GM18507 (cell line): ENCODE measurements around the gene SAXO1.

Experiments
- DNase-seq: peaks from one replicate; pipeline ENCODE4 v3.0.0; 2011; ENCODE audit warnings: low read depth; ENCODE audit not compliant: insufficient read length; ENCODE audit errors: extremely low spot score
- FAIRE-seq: peaks from 2 replicates; lab custom pipeline; 2011; peaks lifted over from hg19 to GRCh38; lab: Jason Lieb, UNC

The SAXO1 gene

DNA sequence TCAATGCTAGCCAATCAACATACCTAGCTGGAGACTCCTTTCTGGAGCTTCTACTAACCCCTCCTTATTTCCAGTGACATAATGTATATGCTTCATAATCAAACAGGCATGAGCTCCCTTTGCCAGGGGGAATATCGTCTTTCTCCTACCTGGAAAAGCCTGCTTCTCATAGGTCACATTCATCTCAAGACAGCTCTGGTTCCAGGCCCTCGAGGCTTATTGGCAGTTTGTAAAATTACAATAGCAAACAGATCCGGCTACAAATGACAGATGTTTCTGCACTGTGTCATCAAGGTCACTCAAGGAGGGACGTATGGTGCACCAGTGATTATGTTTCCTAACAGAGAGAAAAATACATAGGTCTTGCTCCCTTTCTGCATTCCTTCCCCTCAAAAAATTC, 140.0 kb downstream of the SAXO1 start:
- DNase-seq = no peak
- FAIRE-seq = no peak

DNA sequence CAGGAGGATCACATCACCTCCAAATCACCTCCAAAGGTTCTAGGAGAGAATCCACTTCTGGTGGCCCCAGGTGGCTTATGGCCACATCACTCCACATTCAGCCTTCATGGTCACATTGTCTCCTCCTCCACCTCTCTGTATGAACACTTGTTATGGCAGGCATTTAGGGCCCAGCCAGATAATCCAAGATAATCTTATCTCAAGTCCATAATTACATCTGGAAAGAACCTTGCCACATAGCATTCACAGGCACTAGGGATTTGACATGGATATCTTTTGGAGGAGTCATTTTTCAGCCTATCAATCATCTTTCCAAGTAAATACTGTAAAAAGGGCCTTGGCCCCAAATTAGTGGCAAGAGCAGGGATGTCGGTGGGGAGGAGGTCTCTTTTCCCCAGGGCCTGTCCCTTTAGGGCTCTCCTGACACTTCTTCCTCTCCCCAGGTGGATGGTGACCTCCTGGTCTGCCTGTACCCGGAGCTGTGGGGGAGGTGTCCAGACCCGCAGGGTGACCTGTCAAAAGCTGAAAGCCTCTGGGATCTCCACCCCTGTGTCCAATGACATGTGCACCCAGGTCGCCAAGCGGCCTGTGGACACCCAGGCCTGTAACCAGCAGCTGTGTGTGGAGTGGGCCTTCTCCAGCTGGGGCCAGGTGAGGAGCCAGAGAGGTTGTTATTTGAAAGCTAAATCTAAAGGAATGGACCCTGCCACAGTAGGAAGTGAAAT, 140.9 kb downstream of the SAXO1 start:
- no peak for FAIRE-seq
- no peak for DNase-seq

DNA sequence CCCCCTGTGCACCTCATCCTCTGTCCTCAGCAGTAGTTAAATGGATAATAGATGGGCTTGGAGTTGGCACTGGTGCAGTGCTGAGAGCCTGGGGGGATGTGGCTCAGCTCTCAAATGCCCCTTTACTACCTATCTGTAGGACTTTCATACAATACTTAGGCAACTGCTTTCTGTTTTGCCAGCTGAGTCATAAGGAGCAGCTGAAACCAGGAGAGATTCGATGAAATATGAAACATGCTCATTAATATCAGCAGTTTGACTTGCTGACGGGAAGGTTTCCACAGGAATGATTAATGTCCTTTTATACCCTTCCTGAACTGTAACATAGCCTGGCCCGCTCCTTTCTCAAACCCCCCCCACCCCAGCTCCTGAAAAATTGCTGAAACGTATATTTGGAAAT, 142.6 kb downstream of the SAXO1 start:
- no peak for FAIRE-seq
- DNase-seq = no peak

DNA sequence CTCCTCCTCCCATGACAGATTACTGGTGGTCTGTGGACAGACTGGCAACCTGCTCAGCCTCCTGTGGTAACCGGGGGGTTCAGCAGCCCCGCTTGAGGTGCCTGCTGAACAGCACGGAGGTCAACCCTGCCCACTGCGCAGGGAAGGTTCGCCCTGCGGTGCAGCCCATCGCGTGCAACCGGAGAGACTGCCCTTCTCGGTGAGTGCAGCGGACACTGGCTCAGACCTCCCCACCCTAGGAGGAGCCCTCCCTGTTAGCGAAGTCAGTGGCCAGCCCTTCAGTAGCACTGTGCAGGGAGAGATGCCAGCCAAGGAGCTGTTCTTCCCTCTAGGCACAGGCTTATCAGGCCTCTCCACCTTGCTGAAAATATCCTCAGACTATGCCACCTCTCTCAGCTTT, 143.5 kb downstream of the SAXO1 start:
- FAIRE-seq (no peak), DNase-seq (no peak)

DNA sequence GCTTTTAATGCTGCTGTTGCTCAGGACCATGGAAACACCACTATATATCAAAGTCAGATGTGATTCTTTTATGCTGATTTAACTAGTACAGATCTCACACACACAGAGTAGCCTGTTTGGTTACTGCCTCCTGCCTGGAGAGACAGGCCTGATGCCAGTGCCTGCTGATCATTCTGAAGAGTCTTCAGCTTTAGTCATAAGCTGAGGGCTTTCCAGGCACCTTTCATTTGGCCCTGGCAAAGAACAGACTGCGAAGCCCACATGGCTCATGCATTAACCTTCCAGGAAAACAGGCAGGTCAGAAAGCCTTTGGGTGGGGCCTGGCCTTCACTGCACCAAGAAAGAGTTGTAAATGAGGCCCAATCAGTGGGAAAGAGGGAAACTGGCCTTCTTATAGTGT, 144.7 kb downstream of the SAXO1 start:
- FAIRE-seq (no peak), DNase-seq (no peak)

DNA sequence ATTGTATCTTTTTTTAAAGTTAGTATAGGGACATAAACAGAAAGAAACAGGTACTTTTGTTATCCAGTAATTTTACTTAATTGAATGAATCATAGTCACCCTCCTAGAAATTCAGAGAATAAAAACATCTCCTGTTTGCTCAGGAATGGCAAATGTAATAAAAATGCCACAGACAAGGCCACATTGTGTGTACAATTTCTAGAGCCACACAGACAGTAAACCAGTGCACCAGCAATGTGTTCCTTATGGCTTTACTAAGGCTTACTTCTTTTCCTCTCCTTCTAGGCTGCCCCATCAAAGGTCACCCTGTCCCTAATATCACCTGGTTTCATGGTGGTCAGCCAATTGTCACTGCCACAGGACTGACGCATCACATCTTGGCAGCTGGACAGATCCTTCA, 145.5 kb downstream of the SAXO1 start:
- DNase-seq = no peak
- no peak for FAIRE-seq

DNA sequence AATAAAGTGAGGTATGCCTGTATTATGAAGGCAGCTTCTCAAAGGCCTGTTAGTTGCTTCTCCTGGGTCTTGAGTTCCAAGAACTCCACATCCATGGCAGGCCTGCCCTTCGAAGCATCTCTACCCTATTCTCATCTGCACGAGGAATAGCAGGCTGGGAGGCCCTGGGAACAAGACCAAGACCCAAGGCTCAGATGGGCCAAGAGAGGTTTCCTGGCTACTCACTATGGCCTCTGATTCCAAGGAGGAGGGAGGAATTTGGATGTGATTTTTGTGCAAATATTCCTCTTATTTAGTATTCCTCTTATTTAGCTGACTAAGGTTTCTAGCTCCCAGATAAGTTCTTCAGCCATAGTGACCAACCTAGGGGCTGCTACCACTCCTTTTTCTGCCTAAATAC, 151.3 kb downstream of the SAXO1 start:
- DNase-seq (no peak), FAIRE-seq (no peak)

DNA sequence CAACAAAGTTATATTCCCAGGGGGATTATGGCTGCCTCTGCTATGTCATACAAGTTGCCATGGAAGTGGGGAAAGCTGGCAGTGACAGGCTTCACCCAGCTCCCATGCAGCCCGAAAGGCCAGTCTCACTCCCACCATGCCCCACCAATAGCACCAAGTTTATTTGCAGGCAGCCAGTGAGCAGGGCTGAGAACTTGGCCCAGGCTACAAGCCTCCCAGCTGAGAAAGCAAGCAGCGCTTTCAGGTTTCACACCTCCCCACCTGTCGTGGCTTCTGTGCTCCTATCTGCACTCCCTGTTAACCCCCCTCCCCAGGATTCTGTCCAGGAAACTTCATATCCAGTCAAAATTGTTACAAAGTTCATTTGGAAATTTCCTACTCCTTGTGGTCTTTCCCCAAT, 155.0 kb downstream of the SAXO1 start:
- no peak for FAIRE-seq
- no peak for DNase-seq
